NT2/D1 (cell line): Measurements from ENCODE around the gene RBP3.

Experiments used
- SUZ12 ChIP-seq: IDR thresholded peaks from 2 replicates; pipeline ENCODE4 v1.6.1; 2011; ENCODE audit not compliant: insufficient read length, insufficient read depth; ENCODE audit errors: extremely low read depth
- YY1 ChIP-seq: IDR thresholded peaks from 2 replicates; pipeline ENCODE4 v1.6.1; 2011; ENCODE audit not compliant: insufficient read length, insufficient read depth
- ZNF274 ChIP-seq: IDR thresholded peaks from 2 replicates; pipeline ENCODE4 v1.6.1; 2011; ENCODE audit warnings: mild to moderate bottlenecking, low read depth, low read length

DNA sequence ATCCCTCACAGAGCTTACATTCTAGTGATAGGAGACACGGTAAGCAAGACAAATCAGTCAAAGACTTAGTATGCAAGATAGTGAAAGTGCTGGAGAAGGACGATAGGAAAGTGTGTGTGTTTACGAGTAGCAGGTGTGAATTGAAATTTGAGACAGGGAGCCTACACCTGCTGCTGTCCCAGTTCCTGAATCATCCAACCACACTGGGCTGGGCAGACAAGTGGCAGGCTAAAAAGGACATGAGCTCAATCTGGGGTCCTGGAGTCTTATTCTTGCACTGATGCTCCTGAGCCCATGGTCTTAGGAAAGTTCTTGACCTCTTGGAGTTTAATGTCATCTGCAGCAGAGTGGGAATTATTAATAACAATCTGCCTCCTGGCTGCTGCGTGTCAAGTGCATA lies 16.2 kb downstream of the RBP3 start:
- no peak for TF ChIP-seq SUZ12
- no peak for TF ChIP-seq ZNF274
- TF ChIP-seq YY1: no peak
